Activated CD4-positive, alpha-beta T cell treated with anti-CD3 and anti-CD28 coated beads, Interleukin-2, amount 50 U/mL, for 16 hours (primary cell): ENCODE results near the gene LINGO1.

Experiments
- DNase-seq: peaks from one replicate; pipeline ENCODE4 v3.0.0-alpha.2; 2020

LINGO1 gene

DNA sequence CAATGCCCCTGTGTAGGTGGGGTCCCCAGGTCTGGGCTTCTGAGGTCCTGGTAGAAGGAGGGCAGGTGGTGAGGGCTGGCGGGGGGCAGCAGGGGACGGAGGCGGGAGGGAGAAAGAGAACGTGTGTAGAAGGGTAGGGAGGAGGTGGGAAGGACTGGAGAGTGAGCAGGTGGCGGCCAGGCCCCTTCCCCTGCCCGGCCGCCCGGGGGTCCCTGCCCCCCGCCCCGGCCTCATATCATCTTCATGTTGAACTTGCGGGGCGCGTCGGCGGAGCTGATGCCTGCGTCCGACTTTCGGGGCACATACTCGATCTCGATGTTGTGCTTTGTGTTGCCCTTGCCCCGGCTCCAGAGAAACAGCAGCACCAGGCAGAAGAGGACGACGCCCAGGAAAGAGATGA is 18.9 kb downstream of the LINGO1 start:
- DNase-seq = no peak

- DNase-seq = no peak
Observed at GRCh38 chr15:77612958-77613601, 19.6 kb downstream of the LINGO1 start.

GRCh38 chr15:77611767-77612166 is 20.9 kb downstream of the LINGO1 start:
- DNase-seq = no peak

- DNase-seq = no peak
Observed at GRCh38 chr15:77610731-77611130, 22.0 kb downstream of the LINGO1 start.

- no peak for DNase-seq
Observed at GRCh38 chr15:77609558-77609957, 23.2 kb downstream of the LINGO1 start.

DNA sequence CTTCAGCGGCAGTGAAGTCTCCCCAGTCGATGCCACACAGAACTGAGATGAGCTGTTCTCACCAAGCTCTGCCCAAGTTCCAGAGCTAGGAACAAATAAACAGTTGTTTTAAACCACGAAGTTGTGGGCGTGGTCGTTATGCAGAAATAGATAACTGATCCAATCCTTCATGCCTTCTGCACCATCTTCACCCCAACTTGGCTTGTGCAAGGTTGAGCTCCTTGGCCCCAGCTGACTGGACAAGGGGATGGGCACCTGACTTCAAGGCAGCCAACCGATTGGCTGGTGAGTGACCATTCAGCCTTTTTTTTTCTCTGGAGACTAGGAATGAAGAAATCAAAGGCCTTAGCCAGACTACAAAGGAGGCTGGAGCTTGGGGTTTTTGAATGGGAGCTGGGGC is 23.9 kb downstream of the LINGO1 start:
- DNase-seq = no peak

DNA sequence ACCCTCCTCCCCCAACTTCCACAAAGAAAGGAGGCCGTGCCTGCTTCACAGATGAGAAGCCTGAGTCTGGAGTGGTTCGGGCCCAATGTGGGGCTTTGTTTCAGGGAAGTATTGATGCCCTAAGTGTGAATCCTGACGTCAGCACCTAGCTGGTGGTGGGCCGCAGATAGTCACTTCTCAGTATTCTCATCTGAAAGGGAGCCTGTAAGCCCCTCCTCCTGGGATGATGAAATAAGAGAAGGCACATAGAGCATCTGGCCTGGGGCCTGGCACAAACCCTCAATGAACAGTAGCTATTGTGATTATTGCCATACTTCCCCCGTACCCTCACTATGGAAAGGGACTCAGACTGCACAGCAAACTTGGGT is 24.8 kb downstream of the LINGO1 start:
- no peak for DNase-seq

DNA sequence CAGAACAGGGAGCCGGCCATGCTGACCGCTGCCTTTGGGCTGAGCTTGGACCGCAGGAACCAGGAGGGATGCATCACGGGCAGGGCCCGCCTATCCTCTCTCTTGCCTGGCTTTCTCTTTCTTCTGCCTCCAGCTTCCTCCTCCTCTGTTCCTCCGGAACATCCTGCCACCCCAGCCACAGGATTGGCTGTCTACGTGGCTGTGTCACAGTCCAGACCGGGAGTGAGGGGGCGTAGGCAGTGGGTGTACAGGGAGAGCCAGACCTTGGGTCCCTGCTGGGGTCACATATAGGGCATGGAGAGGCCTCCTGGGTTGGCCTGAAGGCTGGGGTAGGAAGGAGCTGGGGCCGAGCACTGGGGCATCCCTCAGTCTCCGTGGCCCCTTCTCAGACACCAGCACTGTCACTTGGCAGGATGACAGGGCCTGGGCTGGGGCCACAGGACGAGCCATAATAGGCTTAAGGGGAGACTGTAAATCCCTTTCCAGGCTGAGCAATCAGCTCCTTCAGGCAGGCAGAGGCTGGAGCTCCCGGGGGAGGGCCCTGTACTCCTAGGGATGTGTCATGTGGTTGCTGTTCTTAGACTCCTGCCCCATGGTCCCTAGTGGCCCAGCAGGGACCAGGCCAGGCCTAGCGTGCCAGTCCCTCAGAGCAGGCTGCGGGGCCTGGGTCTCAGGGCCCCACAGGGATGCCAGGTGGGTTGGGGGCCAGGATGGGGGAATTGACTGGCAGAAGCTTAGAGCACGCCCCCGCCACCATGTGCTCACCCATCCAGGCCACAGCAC is 25.4 kb downstream of the LINGO1 start:
- DNase-seq = no peak

- no peak for DNase-seq
Observed at GRCh38 chr15:77606142-77607034, 26.3 kb downstream of the LINGO1 start.

DNA sequence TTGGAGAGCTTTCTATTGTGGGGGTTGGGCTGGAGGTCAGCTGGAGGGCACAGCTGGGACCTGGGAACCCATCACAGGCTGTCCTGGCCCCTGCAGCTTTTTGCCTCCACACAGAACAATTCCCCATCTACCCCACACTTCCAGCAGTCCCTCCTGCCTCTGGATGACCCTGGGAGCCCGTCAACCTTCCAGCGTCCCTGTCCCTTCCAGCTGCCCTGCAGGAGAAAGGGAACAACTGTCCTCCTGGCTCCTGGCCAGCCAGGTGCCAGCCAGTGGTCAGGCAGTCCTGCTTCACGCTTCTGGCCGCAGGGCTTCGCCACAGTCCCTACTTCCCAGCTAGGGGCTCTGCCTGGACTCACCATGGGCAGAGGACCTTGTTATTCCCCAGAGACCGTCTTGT is 27.2 kb downstream of the LINGO1 start:
- DNase-seq = no peak

- DNase-seq = no peak
Observed at GRCh38 chr15:77604973-77605372, 27.7 kb downstream of the LINGO1 start.

GRCh38 chr15:77603611-77604336 is 28.9 kb downstream of the LINGO1 start:
- DNase-seq = no peak

GRCh38 chr15:77602800-77603199 is 29.9 kb downstream of the LINGO1 start:
- no peak for DNase-seq

DNA sequence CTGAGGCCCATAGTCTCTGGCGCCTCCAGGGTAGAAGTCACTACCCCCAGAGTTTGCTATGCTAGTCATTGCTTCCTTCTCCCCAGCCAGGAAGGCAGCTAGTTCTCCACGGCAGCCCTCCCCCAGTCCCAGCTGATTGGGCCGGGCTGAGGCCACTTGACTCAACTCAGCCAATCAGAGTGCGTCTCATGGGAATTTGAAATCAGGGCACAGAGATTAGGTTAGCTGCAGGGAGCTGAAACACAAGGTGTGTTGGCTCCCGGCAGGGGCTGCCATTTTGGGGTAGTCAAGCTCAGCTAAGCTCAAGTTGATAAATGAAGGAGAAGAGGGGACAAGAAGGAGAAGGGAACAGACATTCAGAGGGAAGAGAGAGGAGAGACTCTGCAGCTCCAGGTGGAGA is 32.8 kb downstream of the LINGO1 start:
- peak; percentile 16 for DNase-seq

DNA sequence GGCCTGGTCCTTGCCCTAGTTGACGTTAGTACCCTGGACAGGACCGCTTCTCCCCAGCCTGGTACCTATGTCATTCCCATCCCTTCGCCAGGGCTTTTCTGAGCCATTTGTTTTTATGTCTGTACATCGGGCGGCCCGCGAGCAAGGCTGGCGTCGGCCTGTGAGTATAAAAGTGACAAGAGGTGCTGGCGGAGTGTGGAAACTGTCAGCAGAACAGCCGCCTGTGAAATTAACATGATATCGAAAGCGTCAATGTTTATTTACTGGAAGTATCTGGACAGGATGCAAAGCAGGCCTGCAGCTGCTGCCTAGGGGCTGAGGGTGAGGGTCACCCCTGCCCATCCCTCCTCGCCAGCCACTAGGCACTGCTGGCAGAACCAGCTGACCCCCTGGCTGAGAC is 33.4 kb downstream of the LINGO1 start:
- no peak for DNase-seq

DNA sequence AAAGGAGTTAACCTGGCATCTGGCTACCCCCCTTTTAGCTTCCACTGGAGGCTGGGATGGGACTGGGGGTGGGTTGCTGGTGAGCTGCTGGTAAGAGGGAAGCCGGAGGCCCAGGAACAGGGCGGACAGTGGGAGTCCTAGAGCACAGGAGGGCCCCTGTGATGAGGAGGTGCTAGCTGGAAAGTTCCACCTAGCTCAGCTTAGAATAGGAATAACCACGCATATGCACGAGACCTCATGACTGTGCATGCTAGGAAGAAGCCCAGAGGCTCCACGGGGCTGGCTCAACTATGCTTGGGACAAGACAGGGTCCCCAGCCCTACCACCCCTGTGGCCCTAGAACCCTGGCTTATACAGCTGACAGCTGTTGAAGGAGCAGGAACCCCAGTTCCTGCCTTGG is 34.1 kb downstream of the LINGO1 start:
- no peak for DNase-seq

- DNase-seq = no peak
Observed at GRCh38 chr15:77597804-77598453, 34.8 kb downstream of the LINGO1 start.

DNA sequence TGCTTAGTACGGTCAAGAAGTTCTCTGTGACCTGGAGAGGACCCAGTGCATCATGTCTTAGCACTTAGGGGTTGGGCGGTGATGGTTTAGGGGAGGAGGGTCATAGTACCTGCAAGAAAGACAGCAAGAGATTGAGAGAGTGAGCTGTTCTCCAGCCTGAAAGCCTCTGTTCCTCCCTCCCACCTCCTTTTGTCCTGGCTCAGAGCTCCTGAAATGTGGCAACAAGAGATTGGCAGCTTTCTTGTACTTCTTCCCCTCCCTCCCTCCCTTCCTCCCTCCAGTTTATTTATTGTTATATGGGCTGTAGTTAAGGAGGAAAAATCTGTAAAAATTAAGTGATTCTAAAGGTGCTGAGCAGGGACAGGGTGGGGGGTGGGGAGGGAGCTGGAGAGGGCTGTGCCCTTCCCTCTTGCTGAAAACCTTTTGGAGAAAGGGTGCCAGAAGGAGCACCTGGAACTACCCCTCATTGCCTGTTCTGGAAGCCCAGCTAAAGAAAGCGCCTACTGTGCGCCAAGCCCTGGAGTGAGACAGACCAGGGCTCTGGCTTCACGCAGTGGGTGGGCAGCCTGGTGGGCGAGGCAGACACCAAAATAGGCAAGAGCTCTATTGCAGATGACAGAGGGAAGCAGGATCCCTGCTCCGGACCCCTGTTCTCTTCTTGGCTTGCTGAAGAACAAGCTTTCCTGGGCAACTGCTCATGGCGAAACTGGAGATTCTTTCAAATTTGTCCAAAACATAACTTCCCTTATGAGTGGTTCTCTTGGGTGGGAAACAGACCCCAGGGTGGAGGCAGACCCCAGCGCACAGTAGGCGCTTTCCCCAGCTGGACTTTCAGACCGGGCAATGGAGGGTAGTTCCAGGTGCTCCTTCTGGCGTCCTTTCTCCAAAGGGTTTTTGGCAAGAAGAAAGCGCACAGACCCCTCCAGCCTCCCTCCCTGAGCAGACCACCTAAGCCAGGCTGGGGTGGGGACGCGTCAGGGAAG is 35.6 kb downstream of the LINGO1 start:
- no peak for DNase-seq

GRCh38 chr15:77595231-77595630 is 37.5 kb downstream of the LINGO1 start:
- no peak for DNase-seq

DNA sequence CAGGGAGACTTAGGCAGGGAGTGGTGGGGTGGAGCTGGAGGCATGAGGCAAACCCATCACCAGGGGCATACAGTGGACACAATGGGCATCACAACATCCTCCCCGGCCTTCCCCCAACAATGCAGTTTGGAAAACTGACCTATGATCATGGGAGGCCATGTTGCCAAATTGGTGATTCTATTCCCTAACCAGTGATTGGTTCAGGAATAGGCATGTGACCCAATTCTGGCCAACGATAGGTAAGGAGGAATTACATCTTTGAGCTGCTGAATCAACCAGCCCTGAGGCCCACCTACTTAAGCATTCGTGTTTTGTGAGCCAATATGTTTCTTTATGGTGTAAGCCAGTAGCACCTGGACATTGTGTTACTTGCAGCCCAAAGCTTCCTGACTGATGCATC is 40.0 kb downstream of the LINGO1 start:
- no peak for DNase-seq

GRCh38 chr15:77591968-77592613 is 40.6 kb downstream of the LINGO1 start:
- DNase-seq = no peak
